Astrocyte of the spinal cord (primary cell): ENCODE measurements around the gene MYPN.

ENCODE experiments used
- DNase-seq: peaks from one replicate; pipeline ENCODE4 v3.0.0; 2011; ENCODE audit warnings: low read depth, low spot score
- H3K4me3 ChIP-seq: 2 replicates; pipeline ENCODE4 v1.5.1; 2011; ENCODE audit warnings: low read depth, mild to moderate bottlenecking, low read length, moderate library complexity
- in situ Hi-C: cut with HindIII; loops from 2 replicates; pipeline ENCODE4 v1.10.0; 2017; ENCODE audit warnings: low sequenced_read_pairs
- TF ChIP-seq, protein P1 (sequence below): IDR thresholded peaks from 2 replicates; pipeline ENCODE4 v1.5.1; 2012; ENCODE audit warnings: low read depth, mild to moderate bottlenecking, low read length, inconsistent platforms

Gene MYPN

DNA sequence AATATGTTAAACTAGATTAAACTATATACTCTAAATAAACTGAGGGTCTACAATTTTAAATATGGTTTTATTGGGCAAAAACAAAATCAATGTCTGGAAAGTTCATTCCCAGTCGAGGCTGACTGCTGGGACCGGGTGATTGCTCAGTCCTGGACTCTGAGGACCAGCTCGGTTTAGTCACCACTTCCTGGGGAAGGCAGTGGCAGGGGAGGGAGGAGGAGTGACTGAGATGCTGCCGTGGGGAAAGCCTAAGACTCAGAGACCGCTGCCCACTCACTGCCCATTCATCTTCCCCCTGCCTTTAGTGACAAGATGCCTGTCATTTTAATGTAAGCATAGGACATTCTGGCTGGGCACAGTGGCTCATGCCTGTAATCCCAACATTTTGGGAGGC is 93.7 kb downstream of the MYPN start:
- peak; percentile 18 for DNase-seq
- in situ Hi-C loops, result no loop called here
- TF ChIP-seq, protein P1, sequence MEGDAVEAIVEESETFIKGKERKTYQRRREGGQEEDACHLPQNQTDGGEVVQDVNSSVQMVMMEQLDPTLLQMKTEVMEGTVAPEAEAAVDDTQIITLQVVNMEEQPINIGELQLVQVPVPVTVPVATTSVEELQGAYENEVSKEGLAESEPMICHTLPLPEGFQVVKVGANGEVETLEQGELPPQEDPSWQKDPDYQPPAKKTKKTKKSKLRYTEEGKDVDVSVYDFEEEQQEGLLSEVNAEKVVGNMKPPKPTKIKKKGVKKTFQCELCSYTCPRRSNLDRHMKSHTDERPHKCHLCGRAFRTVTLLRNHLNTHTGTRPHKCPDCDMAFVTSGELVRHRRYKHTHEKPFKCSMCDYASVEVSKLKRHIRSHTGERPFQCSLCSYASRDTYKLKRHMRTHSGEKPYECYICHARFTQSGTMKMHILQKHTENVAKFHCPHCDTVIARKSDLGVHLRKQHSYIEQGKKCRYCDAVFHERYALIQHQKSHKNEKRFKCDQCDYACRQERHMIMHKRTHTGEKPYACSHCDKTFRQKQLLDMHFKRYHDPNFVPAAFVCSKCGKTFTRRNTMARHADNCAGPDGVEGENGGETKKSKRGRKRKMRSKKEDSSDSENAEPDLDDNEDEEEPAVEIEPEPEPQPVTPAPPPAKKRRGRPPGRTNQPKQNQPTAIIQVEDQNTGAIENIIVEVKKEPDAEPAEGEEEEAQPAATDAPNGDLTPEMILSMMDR, result no peak
- H3K4me3 ChIP-seq, result no peak overlapping the region

DNA sequence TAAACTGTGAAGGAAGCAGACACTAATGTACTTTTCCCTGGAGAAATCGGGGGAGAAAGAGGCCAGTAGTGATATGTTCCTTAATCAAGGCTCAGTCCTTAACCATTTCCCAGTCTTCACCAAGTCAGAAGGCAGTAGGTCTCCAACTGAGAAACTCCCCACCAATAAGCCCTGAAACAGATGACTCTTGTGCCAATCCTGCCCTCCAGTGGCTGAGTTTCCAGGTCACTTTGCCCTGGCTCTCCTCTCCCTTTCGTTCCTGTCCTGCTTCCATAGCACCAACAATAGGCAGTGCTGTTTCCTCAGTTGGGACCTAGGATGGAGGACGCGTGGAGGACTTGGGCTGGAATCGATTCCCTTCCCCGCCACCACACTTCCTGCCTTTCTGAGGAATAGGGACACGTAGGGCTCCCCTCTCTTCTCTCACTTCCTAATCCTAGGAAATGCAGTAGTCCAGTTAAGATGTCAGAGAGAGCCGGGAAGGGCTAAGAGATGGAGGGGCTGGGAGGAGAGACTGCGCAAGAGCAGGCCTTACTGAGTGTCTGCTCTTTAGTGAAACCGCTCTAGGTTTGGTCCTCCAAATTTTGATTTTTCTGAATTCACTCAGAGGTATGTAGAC is 99.2 kb downstream of the MYPN start:
- in situ Hi-C loops, result no loop called here

DNA sequence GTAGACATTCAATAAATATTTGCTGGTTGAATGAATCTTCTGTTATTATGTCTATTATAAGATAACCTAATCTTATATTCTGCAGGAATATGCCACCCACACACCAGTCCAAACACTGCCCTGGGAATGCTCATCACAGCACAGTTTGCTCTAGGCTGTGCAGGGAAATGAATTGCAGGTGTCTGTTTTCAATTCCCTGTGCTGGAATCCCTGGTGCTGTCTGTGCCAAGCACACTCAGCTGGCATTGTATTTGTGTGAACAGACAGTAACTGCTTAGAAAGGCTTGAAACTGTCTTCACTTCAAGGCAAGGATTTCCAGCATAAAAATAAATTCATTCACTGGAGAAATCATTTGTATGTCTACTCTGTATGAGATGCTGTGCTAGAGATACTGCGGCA is 102.4 kb downstream of the MYPN start:
- no peak for DNase-seq
- TF ChIP-seq, protein P1, result no peak
- no peak overlapping the region for H3K4me3 ChIP-seq
- in situ Hi-C loops, result no loop called here

More for the DNA sequence above, 99.2 kb downstream of the MYPN start:
- peak; percentile 75 for DNase-seq
- TF ChIP-seq, protein P1, result peak; percentile 70
- H3K4me3 ChIP-seq, result no peak overlapping the region

DNA sequence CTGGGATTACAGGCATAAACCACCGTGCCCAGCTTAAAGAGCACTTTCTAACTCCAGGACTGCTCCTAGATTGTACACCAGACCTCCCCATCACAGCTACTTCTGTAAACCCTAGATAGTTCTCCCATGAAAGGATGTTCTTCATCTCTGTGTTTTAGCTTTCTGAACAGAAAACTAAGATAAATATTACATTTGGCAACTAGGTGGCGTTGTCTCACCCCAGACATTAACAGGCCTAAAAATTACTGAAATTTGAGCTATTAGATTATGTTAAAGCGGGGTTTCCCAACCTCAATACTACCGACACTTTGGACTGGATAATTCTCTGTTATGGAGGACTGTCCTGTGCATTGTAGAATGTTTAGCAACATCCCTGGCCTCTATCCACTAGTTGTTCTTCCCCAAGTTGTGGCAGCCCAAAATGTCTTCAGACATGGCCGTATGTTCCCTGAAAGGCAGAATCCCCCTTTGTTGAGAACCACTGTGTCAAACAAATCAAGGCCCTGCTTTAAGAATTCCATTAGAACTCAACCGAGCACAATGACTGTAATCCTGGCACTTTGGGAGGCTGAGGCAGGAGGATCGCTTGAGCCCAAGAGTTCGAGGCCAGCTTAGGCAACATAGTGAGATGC is 103.5 kb downstream of the MYPN start:
- H3K4me3 ChIP-seq, result no peak overlapping the region
- peak; percentile 41 for DNase-seq
- TF ChIP-seq, protein P1, result peak; percentile 44
- in situ Hi-C loops, result no loop called here

DNA sequence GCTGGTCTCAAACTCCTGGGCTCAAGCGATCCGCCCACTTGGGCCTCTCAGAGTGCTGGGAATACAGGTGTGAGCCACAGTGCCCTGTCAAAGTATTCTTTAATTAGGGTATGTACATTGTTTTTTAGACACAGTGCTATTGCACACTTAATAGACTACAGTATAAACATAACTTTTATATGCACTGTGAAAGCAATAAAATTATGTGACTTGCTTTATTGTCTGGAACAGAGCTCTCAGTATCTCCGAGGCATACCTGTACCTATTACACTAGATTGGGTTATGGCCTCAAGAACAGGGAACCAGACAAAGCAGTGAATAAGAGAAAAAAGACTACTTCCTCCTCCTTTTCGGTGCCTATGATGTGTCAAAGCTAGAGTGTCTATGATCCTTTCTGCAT is 109.5 kb downstream of the MYPN start:
- TF ChIP-seq, protein P1, result no peak
- no peak for DNase-seq
- in situ Hi-C loops, result no loop called here
- H3K4me3 ChIP-seq, result no peak overlapping the region

DNA sequence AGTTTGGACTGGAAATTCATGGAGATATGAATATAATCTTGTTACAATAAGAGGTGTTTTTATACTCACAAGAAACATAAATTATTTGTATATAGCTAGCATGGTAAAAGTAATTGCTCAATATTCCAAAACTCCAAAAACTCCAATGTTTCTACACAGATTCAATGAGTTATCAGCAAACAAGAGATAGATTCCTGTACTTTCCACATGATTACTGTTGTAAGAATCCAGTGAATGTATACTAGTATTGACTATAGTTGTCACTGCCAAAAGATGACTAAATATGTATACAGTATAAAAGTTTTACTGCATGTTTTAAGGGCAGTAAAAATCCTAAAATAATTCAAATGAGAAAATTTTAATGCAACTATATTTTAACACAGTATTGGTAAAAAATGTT is 111.9 kb downstream of the MYPN start:
- no peak overlapping the region for H3K4me3 ChIP-seq
- in situ Hi-C loops, result no loop called here
- DNase-seq, result no peak
- TF ChIP-seq, protein P1, result no peak
